H9 (cell line): ENCODE data around the gene ABHD17B. TPM values are rescaled to one million over a fixed set of nuclear protein-coding genes. Genes with fewer than 3 reads are reported as not detected.
"Not testable (repeated sequence)": the region's sequence is repeated elsewhere in the genome, so short reads cannot be mapped to it uniquely, and the experiment has no call there.

Experiments used
- DNase-seq: peaks from one replicate; pipeline ENCODE4 v3.0.0-alpha.2; 2017
- H2AFZ ChIP-seq: one replicate; pipeline ENCODE4 v1.6.1; 2013; ENCODE audit warnings: mild to moderate bottlenecking, low read length, control low read depth, moderate library complexity
- H2AK5ac ChIP-seq: 2 replicates; pipeline ENCODE4 v1.6.1; 2013; ENCODE audit warnings: low read length, control low read depth, mixed read lengths; ENCODE audit not compliant: insufficient read length
- H2BK120ac ChIP-seq: one replicate; pipeline ENCODE4 v1.6.1; 2013; ENCODE audit warnings: low read depth, mild to moderate bottlenecking, low read length, control low read depth, inconsistent platforms; ENCODE audit not compliant: poor library complexity, severe bottlenecking
- H2BK12ac ChIP-seq: 2 replicates; pipeline ENCODE4 v1.6.1; 2013; ENCODE audit warnings: low read length, control low read depth, mixed read lengths, low read depth; ENCODE audit not compliant: insufficient read length
- H2BK15ac ChIP-seq: 2 replicates; pipeline ENCODE4 v1.6.1; 2013; ENCODE audit warnings: low read depth, low read length, control low read depth
- H2BK20ac ChIP-seq: one replicate; pipeline ENCODE4 v1.6.1; 2013; ENCODE audit warnings: low read depth, mild to moderate bottlenecking, low read length, control low read depth, inconsistent platforms; ENCODE audit not compliant: poor library complexity, severe bottlenecking
- H2BK5ac ChIP-seq: 2 replicates; pipeline ENCODE4 v1.6.1; 2013; ENCODE audit warnings: low read length, control low read depth, mixed read lengths; ENCODE audit not compliant: insufficient read length
- H3K14ac ChIP-seq: 2 replicates; pipeline ENCODE4 v1.6.1; 2013; ENCODE audit warnings: low read length, control low read depth; ENCODE audit not compliant: insufficient read depth
- H3K18ac ChIP-seq: 2 replicates; pipeline ENCODE4 v1.6.1; 2013; ENCODE audit warnings: low read depth, mild to moderate bottlenecking, mixed read lengths, low read length, control low read depth; ENCODE audit not compliant: insufficient read length
- H3K23ac ChIP-seq: 2 replicates; pipeline ENCODE4 v1.6.1; 2013; ENCODE audit warnings: low read length, control low read depth, mixed read lengths, low read depth; ENCODE audit not compliant: insufficient read length
- H3K23me2 ChIP-seq: 2 replicates; pipeline ENCODE4 v1.6.1; 2013; ENCODE audit warnings: low read depth, mild to moderate bottlenecking, mixed read lengths, low read length, control low read depth; ENCODE audit not compliant: insufficient read length, poor library complexity, severe bottlenecking
- H3K27ac ChIP-seq: 2 replicates; pipeline ENCODE4 v1.5.1; 2013; ENCODE audit warnings: low read length, control low read depth, mixed read lengths, low read depth; ENCODE audit not compliant: insufficient read length
- H3K27me3 ChIP-seq: 2 replicates; pipeline ENCODE4 v1.6.1; 2013; ENCODE audit warnings: low read length, control low read depth, inconsistent platforms; ENCODE audit not compliant: insufficient read depth
- H3K4ac ChIP-seq: 2 replicates; pipeline ENCODE4 v1.6.1; 2013; ENCODE audit warnings: low read depth, mild to moderate bottlenecking, control low read depth, inconsistent platforms, low read length, moderate library complexity
- H3K4me1 ChIP-seq: 2 replicates; pipeline ENCODE4 v1.6.1; 2013; ENCODE audit warnings: low read length, control low read depth, inconsistent platforms; ENCODE audit not compliant: insufficient read depth
- H3K4me2 ChIP-seq: 2 replicates; pipeline ENCODE4 v1.6.1; 2013; ENCODE audit warnings: low read length, control low read depth, mixed read lengths; ENCODE audit not compliant: insufficient read length, insufficient read depth
- H3K56ac ChIP-seq: 2 replicates; pipeline ENCODE4 v1.6.1; 2013; ENCODE audit warnings: low read depth, mild to moderate bottlenecking, mixed read lengths, low read length, control low read depth; ENCODE audit not compliant: insufficient read length
- H3K79me1 ChIP-seq: 2 replicates; pipeline ENCODE4 v1.6.1; 2013; ENCODE audit warnings: low read depth, mild to moderate bottlenecking, moderate library complexity, low read length, control low read depth, inconsistent platforms; ENCODE audit not compliant: insufficient read depth, poor library complexity, severe bottlenecking
- H3K79me2 ChIP-seq: 2 replicates; pipeline ENCODE4 v1.6.1; 2013; ENCODE audit warnings: low read length, control low read depth, inconsistent platforms; ENCODE audit not compliant: insufficient read depth
- H3K9ac ChIP-seq: 2 replicates; pipeline ENCODE4 v1.6.1; 2013; ENCODE audit warnings: low read length, control low read depth, mixed read lengths; ENCODE audit not compliant: insufficient read length; ENCODE audit errors: extremely low read depth
- H3K9me3 ChIP-seq: one replicate; pipeline ENCODE4 v1.6.1; 2013; ENCODE audit warnings: low read depth, low read length, inconsistent platforms; ENCODE audit not compliant: control insufficient read depth
- H3T11ph ChIP-seq: one replicate; pipeline ENCODE4 v1.6.1; 2013; ENCODE audit warnings: mild to moderate bottlenecking, low read length, control low read depth, inconsistent platforms
- H4K20me1 ChIP-seq: one replicate; pipeline ENCODE4 v1.6.1; 2013; ENCODE audit not compliant: control insufficient read depth, insufficient read length, insufficient read depth
- H4K5ac ChIP-seq: 2 replicates; pipeline ENCODE4 v1.6.1; 2013; ENCODE audit warnings: low read depth, mild to moderate bottlenecking, mixed read lengths, low read length, control low read depth; ENCODE audit not compliant: insufficient read length
- H4K8ac ChIP-seq: replicated peaks from 2 replicates; pipeline ENCODE4 v1.6.1; 2013; ENCODE audit warnings: low read length, control low read depth, mixed read lengths, low read depth; ENCODE audit not compliant: insufficient read length
- H4K91ac ChIP-seq: 2 replicates; pipeline ENCODE4 v1.6.1; 2013; ENCODE audit warnings: low read depth, mild to moderate bottlenecking, moderate library complexity, mixed read lengths, low read length, control low read depth; ENCODE audit not compliant: insufficient read length
- H3K27ac Mint-ChIP-seq, 3 experiments: 2 replicates in 2 of 3; 3 replicates in 1 of 3; pipeline ENCODE4 v1.8.0; 2020 to 2021; ENCODE audit warnings: mixed read lengths in 3 of 3, mild to moderate bottlenecking in 1 of 3, moderate library complexity in 1 of 3
- H3K27me3 Mint-ChIP-seq: 2 replicates; pipeline ENCODE4 v1.8.0; 2021; ENCODE audit warnings: low read depth, mild to moderate bottlenecking, moderate library complexity, mixed read lengths
- H3K36me3 Mint-ChIP-seq, 3 experiments: 2 replicates in 2 of 3; 3 replicates in 1 of 3; pipeline ENCODE4 v1.8.0; 2020 to 2021; ENCODE audit warnings: low read depth in 3 of 3, mixed read lengths in 3 of 3; ENCODE audit not compliant: insufficient read depth in 1 of 3
- H3K4me1 Mint-ChIP-seq, 2 experiments: 2 replicates each; pipeline ENCODE4 v1.8.0; 2020; ENCODE audit warnings: mixed read lengths in 2 of 2
- H3K4me3 Mint-ChIP-seq, 2 experiments: 2 replicates in 1 of 2; 3 replicates in 1 of 2; pipeline ENCODE4 v1.8.0; 2020 to 2021; ENCODE audit warnings: mild to moderate bottlenecking in 2 of 2, mixed read lengths in 2 of 2, moderate library complexity in 1 of 2
- H3K9me3 Mint-ChIP-seq, 2 experiments: 2 replicates in 1 of 2; 3 replicates in 1 of 2; pipeline ENCODE4 v1.8.0; 2020; ENCODE audit warnings: mild to moderate bottlenecking in 2 of 2, mixed read lengths in 2 of 2, moderate library complexity in 1 of 2
- WGBS: extraction: QIAGEN DNeasy Blood & Tissue Kit; methylation state at CpG from one replicate; pipeline ENCODE4 v1.1.7; 2013; ENCODE audit warnings: missing lambda C conversion rate, low lambda C conversion rate, mixed read lengths; ENCODE audit not compliant: insufficient read length; ENCODE audit errors: extremely low coverage; 5-methylcytosine and 5-hydroxymethylcytosine counted together
- total RNA-seq: library from RNA; stranded (reverse); gene quantifications from 2 replicates; pipeline ENCODE4 v1.2.1, GENCODE V29; 2021
- TF ChIP-seq, protein P1 (sequence below): fragments of 200-600 bp; sonication (generic); conservative IDR thresholded peaks from 3 replicates; pipeline ENCODE4 v1.8.0; 2021; ENCODE audit warnings: antibody characterized with exemption, mild to moderate bottlenecking

ABHD17B gene
- total RNA-seq, 1 experiment from 2014 or later: 67.6 TPM

GRCh38 chr9:71955300-71955915, 44.4 kb upstream of the ABHD17B start:
- Histone ChIP-seq H3K79me2 (no peaks in the 10 kb centered on the region; the same call in 1 of the 2 replicates), H2BK15ac (no peak overlapping the region), H3K56ac (no peak overlapping the region), H4K8ac (no peak overlapping the region), H3K4me2 (no peak overlapping the region), H2BK20ac (no peak overlapping the region), H2AFZ (no peak overlapping the region), H3K27me3 (no peaks in the 10 kb centered on the region), H3K9me3 (no peaks in the 10 kb centered on the region), H3K23me2 (no peaks in the 10 kb centered on the region), H3K79me1 (peaks cover 4% of the 10 kb centered on the region), H3T11ph (no peak overlapping the region), H3K9ac (no peak overlapping the region), H2BK120ac (no peak overlapping the region), H2BK5ac (no peak overlapping the region), H2BK12ac (no peak overlapping the region), H3K14ac (no peak overlapping the region), H3K4ac (no peak overlapping the region), H3K27ac (no peak overlapping the region), H3K23ac (no peak overlapping the region), H4K20me1 (no peaks in the 10 kb centered on the region), H3K4me1 (peaks cover 13% of the 10 kb centered on the region), H4K91ac (no peak overlapping the region), H3K18ac (no peak overlapping the region), H4K5ac (no peak overlapping the region), H2AK5ac (no peak overlapping the region)
- no CpG with 5 or more reads among the region's 1 CpG for WGBS
- Mint-ChIP-seq H3K9me3 (no peaks in the 10 kb centered on the region), H3K4me3 (no peak overlapping the region), H3K27me3 (no peaks in the 10 kb centered on the region; the same call in 1 of the 2 replicates), H3K27ac (no peak overlapping the region), H3K36me3 (peaks cover 0 to 17% (median 2%) of the 10 kb centered on the region in 3 experiments; a peak in 3 of 7 replicates), H3K4me1 (peaks cover 56 to 58% of the 10 kb centered on the region in 2 experiments)
- TF ChIP-seq, protein P1, sequence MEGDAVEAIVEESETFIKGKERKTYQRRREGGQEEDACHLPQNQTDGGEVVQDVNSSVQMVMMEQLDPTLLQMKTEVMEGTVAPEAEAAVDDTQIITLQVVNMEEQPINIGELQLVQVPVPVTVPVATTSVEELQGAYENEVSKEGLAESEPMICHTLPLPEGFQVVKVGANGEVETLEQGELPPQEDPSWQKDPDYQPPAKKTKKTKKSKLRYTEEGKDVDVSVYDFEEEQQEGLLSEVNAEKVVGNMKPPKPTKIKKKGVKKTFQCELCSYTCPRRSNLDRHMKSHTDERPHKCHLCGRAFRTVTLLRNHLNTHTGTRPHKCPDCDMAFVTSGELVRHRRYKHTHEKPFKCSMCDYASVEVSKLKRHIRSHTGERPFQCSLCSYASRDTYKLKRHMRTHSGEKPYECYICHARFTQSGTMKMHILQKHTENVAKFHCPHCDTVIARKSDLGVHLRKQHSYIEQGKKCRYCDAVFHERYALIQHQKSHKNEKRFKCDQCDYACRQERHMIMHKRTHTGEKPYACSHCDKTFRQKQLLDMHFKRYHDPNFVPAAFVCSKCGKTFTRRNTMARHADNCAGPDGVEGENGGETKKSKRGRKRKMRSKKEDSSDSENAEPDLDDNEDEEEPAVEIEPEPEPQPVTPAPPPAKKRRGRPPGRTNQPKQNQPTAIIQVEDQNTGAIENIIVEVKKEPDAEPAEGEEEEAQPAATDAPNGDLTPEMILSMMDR: no peak
- no peak for DNase-seq

GRCh38 chr9:71954652-71955051, 43.7 kb upstream of the ABHD17B start:
- H3K18ac ChIP-seq, H2BK20ac ChIP-seq, H3K4me2 ChIP-seq, H4K91ac ChIP-seq, H3K79me1 ChIP-seq, DNase-seq, H4K8ac ChIP-seq, H3T11ph ChIP-seq, H3K27ac ChIP-seq, H3K9ac ChIP-seq, H3K27me3 ChIP-seq, H3K9me3 Mint-ChIP-seq, H3K4ac ChIP-seq, H3K23ac ChIP-seq, H2BK120ac ChIP-seq, H4K20me1 ChIP-seq, H2AFZ ChIP-seq, H3K4me3 Mint-ChIP-seq, H2BK15ac ChIP-seq, H2AK5ac ChIP-seq, H2BK12ac ChIP-seq, H3K9me3 ChIP-seq, H3K79me2 ChIP-seq, H3K23me2 ChIP-seq, H3K14ac ChIP-seq, H2BK5ac ChIP-seq, H3K27me3 Mint-ChIP-seq, H4K5ac ChIP-seq, H3K56ac ChIP-seq: not testable (repeated sequence)
- H3K36me3 Mint-ChIP-seq: peaks cover 0 to 24% (median 2%) of the 10 kb centered on the region in 3 experiments; a peak in 3 of 7 replicates
- H3K4me1 ChIP-seq: peaks cover 13% of the 10 kb centered on the region
- H3K27ac Mint-ChIP-seq: peak overlapping the region in 2 of 3 experiments; percentile 51 to 96; a peak in 4 of 7 replicates
- WGBS: no CpG with 5 or more reads among the region's 2 CpGs
- H3K4me1 Mint-ChIP-seq: peaks cover 55 to 59% of the 10 kb centered on the region in 2 experiments
